Right cardiac atrium (tissue), 5 donors: ENCODE data around the gene KRTAP2-3. TPM values are rescaled to one million over a fixed set of nuclear protein-coding genes. Genes with fewer than 3 reads are reported as not detected.
"Not testable (repeated sequence)": the region's sequence is repeated elsewhere in the genome, so short reads cannot be mapped to it uniquely, and the experiment has no call there.

Experiments
- ATAC-seq, 2 donors: fragments of 200-7000 bp; cut with Tn5 transposase; one replicate each; pipeline versions ENCODE4 v1.8.0 to v1.9.1; 2020; ENCODE audit warnings: moderate library complexity in 2 of 2, mild to moderate bottlenecking in 1 of 2
- DNase-seq, 3 donors: peaks; one replicate each; pipeline ENCODE4 v3.0.0-alpha.2; 2020
- H3K27ac ChIP-seq: one replicate; pipeline ENCODE4 v1.5.1; 2013; ENCODE audit warnings: mild to moderate bottlenecking, low read length, control low read depth, moderate library complexity
- H3K27me3 ChIP-seq: one replicate; pipeline ENCODE4 v1.6.1; 2013; ENCODE audit not compliant: control insufficient read depth, insufficient read depth
- H3K4me1 ChIP-seq: one replicate; pipeline ENCODE4 v1.6.1; 2013; ENCODE audit warnings: low read length; ENCODE audit not compliant: control insufficient read depth, insufficient read depth
- H3K4me3 ChIP-seq: one replicate; pipeline ENCODE4 v1.5.1; 2013; ENCODE audit warnings: low read length, control low read depth
- H3K9me3 ChIP-seq: one replicate; pipeline ENCODE4 v1.6.1; 2013; ENCODE audit warnings: low read length; ENCODE audit not compliant: control insufficient read depth
- WGBS: extraction: QIAGEN DNeasy Blood & Tissue Kit; methylation state at CpG from one replicate; pipeline ENCODE4 v1.1.7; 2013; 5-methylcytosine and 5-hydroxymethylcytosine counted together
- intact Hi-C, 4 donors: fragments of 100-400 bp; cut with DNase I; formaldehyde crosslinking; loops; one replicate each; pipeline versions ENCODE4 v1.11.0 to v1.14.0; 2022 to 2023
- long read RNA-seq, 4 donors: library from polyadenylated mRNA; unstranded; transcript quantifications; one replicate each; pipeline ENCODE4 v2.0.0, GENCODE V29; 2020 to 2021
- polyA plus RNA-seq: library from polyadenylated mRNA; stranded (reverse); fragments of 200-250 nt; gene quantifications from one replicate; pipeline ENCODE4 v1.2.3, GENCODE V29; 2013
- total RNA-seq, 4 donors: library from RNA; stranded (reverse); fragmentation: NEBNext Ultra II Directional; extraction: Animal tissue kit (Norgen Biotek cat#: 25700); gene quantifications; one replicate each; pipeline ENCODE4 v1.2.1, GENCODE V29; 2021
- donor health status: healthy with polysubstance abuse.
- donor health status: DM: no; HTN: yes; CAD: no.
- donor health status: DM: no; HTN: no; CAD: no.
- donor health status: DM: no; HTN: yes; CAD: no; lungs with severe emphysema.
- donor health status: DM: yes; HTN: yes; CAD: no.

Gene KRTAP2-3, protein sequence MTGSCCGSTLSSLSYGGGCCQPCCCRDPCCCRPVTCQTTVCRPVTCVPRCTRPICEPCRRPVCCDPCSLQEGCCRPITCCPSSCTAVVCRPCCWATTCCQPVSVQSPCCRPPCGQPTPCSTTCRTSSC
- total RNA-seq (not detected), polyA plus RNA-seq (not detected)
- long read RNA-seq, donor 1, result 0 reads
- long read RNA-seq, donor 2, result 0 reads
- long read RNA-seq, donor 3, result 0 reads
- long read RNA-seq, donor 4, result 0 reads

DNA sequence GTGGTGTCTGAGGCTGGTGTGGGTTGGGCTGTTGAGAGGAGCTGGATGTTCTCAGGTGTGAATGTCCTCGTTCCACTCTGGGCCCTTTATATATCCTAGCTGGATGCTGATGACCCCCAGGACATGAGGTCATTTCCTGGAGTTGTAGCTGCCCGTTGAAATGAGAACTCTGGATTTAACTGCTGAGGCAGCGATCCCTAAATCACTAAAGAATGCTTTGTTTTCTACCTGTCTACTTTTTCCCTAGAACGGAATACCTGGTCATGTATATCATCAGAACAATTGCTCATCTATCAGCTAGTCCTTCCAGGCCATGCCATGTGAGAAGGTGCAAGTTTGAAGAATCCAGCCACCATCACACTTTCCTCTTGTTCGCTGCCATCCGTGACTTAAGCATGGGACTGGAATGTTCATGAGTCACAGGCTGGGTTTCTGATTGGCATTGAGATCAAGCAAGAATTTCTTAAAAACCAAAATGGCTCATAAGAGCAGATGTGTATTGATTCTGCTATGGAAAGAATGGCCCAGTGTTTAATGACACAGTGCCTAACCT, at the start of gene KRTAP2-3:
Gene KRTAP2-3, minus strand, starts transcription at position 63 of the 553 bp plus-strand sequence. CDS start 64 bp downstream, outside the sequence.
- 56% methylated on average over 6 of the region's 6 CpGs for WGBS
- Histone ChIP-seq H3K9me3 (no peaks in the 10 kb centered on the region), H3K27ac (no peak within 1 kb of the TSS), H3K27me3 (no peaks in the 10 kb centered on the region), H3K4me1 (no peaks in the 10 kb centered on the region), H3K4me3 (no peak within 1 kb of the TSS)
- no peak for DNase-seq
- intact Hi-C loops, result no loop called here
- no peak for ATAC-seq

DNA sequence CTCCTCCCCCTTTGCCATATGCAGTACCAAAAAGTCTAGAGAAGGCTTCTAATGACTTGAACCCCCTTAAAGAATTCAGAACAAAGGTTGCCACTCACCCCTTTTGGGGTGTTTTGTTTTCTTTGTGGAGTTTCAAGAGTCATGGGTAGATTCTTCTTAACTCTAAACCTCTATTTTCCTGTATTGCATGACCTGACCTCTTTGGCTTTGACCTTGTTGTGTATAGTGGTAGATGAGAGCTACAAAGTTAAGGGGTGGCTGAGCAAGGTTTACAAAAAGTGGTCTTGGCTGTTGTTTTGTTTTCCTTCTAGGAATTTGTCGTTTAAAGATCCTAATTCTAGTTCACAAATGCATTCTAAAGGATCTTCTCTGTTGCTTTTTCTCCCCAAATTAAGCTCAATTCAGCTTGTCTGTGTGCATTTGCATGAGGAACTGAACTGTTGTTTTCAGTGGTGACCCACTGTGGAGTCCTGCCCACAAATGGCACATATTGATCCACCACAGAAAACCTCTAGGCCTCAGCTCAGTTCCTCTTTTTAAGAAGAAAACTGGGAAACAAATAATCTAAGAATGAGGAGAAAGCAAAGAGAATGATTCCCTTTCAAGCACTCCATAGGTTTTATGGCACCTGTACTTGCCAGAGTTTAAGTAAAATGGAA, 48.9 kb upstream of the KRTAP2-3 start:
- intact Hi-C loops, H3K4me3 ChIP-seq, H3K9me3 ChIP-seq, DNase-seq, ATAC-seq, H3K27ac ChIP-seq, H3K4me1 ChIP-seq, H3K27me3 ChIP-seq: not testable (repeated sequence)
- 35% methylated on average over 1 of the region's 1 CpG for WGBS

DNA sequence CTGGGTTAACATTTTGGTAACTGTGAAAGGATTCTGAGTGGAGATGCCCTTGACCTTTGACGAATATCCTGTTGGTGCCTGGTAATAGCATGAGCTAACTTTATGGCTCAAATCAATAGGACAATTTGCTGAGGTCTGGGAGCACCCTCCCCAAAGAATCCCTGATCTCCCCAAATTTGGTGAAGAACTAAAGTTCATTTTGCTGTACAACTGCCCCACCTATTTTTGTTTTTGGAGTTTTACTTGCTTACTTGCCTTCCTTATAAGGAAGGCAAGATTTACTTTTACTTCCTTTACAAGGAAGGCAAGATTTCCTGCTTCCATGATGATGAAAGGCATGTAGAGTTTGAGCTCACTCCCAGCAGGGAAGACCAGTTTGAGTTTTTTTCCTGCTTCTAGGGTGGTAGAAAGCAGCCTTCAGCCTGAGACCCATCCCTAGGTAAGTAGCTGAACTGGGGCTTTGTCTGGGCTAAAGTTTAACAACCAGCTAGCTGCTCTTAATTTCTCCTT, 48.1 kb upstream of the KRTAP2-3 start:
- Histone ChIP-seq H3K4me1 (no peaks in the 10 kb centered on the region), H3K4me3 (no peak overlapping the region), H3K9me3 (no peaks in the 10 kb centered on the region), H3K27me3 (no peaks in the 10 kb centered on the region), H3K27ac (no peak overlapping the region)
- DNase-seq (no peak), ATAC-seq (no peak)
- intact Hi-C loops, result no loop called here
- WGBS, result 59% methylated on average over 1 of the region's 1 CpG

DNA sequence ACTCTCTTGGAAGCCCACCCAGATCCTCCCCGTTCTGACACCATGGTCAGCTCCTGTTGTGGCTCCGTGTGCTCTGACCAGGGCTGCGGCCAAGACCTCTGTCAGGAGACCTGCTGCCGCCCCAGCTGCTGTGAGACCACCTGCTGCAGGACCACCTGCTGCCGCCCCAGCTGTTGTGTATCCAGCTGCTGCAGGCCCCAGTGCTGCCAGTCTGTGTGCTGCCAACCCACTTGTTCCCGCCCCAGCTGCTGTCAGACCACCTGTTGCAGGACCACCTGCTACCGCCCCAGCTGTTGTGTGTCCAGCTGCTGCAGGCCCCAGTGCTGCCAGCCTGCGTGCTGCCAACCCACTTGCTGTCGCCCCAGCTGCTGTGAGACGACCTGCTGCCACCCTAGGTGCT, 45.4 kb upstream of the KRTAP2-3 start, which contains the start of gene KRTAP4-9:
Gene KRTAP4-9, plus strand, starts transcription at position 43 of the 400 bp plus-strand sequence. Its CDS starts 0 bp downstream, at position 43.
- 70% methylated on average over 10 of the region's 10 CpGs for WGBS
- ATAC-seq, H3K4me3 ChIP-seq, H3K27me3 ChIP-seq, H3K4me1 ChIP-seq, H3K9me3 ChIP-seq, DNase-seq, intact Hi-C loops, H3K27ac ChIP-seq: not testable (repeated sequence)

DNA sequence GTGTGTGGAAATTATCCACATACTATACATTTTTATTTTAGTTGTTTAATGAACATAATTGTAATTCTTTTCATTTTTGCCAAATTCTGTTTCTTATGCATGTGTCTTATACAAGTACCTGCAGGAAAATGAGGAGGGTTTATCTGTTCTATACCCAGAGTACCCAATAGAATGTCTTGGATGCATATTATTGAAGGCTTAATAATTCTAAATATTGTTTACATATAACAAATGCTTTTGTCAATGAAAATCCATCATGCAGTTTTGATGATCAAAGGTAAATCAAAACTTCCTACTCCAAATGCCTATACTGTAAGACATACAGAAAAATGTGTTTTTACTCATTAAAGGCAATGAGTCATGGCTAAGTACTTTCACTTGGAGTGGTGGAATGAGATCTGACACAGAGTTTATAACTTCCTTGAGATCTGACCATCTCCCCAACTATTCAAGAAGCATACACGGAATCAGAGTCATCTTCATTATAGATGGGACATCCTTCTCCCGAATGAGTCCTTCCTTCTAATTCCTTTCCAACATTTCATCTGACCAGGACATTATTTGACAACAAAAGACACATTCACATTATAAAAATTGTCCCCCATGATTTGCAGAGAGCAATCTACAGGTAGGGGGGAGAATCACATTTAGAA, 44.6 kb upstream of the KRTAP2-3 start:
- 67% methylated on average over 2 of the region's 2 CpGs for WGBS
- H3K27ac ChIP-seq, H3K27me3 ChIP-seq, ATAC-seq, intact Hi-C loops, H3K9me3 ChIP-seq, H3K4me1 ChIP-seq, DNase-seq, H3K4me3 ChIP-seq: not testable (repeated sequence)

DNA sequence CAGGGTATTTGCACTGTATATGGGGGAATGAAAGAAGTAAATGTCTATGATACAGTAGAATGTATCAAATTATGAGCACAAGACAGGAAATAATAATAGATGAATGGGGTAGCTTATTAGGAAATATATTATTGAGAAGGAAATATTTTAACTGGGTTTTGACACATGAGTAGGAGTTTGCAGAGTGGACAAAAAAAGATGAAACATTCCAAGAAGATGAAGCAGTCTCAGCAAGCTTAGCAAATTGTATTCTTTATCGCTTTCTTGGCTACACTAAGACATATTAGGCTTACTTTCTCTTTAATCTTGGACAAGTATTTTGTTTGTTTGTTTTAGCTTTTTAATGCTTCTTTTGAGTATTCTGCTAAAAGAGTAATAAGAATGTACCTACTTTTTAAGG, 44.0 kb upstream of the KRTAP2-3 start:
- ATAC-seq, result no peak
- intact Hi-C loops, result no loop called here
- H3K9me3 ChIP-seq, result no peaks in the 10 kb centered on the region

DNA sequence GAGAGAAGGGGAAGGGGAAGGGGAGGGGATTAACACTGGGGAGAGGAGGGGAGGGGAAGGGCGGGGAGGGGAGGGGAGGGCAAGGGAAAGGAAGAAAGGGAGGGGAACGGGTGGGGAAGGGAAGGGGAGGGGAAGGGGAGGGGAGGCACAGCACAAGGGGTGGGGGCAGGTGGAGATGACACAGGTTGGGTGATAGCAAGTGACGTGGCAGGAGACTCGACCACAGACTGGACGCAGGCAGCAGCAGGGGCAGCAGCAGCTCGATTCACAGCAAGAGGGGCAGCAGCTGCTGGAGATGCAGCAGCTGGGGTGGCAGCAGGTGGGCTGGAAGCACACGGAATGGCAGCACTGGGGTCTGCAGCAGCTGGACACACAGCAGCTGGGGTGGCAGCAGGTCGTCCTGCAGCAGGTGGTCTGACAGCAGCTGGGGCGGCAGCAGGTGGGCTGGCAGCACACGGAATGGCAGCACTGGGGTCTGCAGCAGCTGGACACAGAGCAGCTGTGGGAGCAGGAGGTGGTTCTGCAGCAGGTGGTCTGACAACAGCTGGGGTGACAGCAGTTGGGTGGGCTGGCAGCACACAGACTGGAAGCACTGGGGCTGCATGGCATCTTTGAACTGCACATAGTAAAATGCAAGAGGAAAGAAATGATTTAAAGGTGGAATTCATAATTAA, 41.8 kb upstream of the KRTAP2-3 start, which contains the start of gene KRTAP4-16:
Gene KRTAP4-16, minus strand, starts transcription at position 624 of the 674 bp plus-strand sequence. Its CDS starts 0 bp downstream, at position 624.
- no peak within 1 kb of the TSS for H3K4me3 ChIP-seq
- no peaks in the 10 kb centered on the region for H3K9me3 ChIP-seq
- 45% methylated on average over 10 of the region's 10 CpGs for WGBS
- H3K27me3 ChIP-seq, result no peaks in the 10 kb centered on the region
- no peaks in the 10 kb centered on the region for H3K4me1 ChIP-seq
- DNase-seq, result no peak
- no peak for ATAC-seq
- no peak within 1 kb of the TSS for H3K27ac ChIP-seq
- intact Hi-C loops, result no loop called here

More for the DNA sequence above, 44.0 kb upstream of the KRTAP2-3 start:
- no peaks in the 10 kb centered on the region for H3K27me3 ChIP-seq
- H3K4me1 ChIP-seq, result no peaks in the 10 kb centered on the region
- no peak overlapping the region for H3K4me3 ChIP-seq
- DNase-seq, result no peak
- H3K27ac ChIP-seq, result no peak overlapping the region
- WGBS, result 91% methylated on average over 1 of the region's 1 CpG

DNA sequence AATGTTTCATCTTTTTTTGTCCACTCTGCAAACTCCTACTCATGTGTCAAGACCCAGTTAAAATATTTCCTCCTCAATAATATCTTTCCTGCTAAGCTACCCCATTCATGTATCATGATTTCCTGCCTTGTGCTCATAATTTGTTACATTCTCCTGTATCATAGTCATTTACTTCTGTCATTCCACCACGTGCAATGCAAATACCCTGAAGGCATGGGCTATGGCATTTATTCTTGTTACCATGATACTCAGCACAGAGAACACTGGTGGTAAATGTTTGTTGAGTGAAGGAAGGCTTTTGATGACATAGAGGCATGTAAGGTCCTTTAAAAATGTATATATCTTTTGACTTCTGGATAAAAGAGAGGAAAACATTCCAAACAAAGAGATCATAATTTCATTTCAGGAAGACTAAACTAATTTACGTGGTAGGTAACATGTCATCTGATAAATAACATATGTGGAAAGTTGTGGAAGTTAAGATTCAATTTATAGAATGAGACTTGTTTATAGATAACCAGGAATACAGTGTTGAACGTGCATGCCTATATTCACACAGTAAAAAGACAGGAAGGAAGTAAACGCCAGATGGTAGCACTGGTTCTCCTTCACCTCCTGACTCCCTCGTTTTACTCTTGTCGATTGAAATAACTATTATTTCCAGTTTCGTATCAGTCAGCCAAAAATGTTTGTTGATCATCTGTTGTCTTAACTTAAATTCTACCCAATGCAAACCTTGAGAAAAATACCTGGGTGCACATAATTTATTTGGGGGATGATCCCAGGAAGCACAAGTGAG, 40.0 kb upstream of the KRTAP2-3 start:
- intact Hi-C loops, H3K4me3 ChIP-seq, H3K27me3 ChIP-seq: not testable (repeated sequence)

DNA sequence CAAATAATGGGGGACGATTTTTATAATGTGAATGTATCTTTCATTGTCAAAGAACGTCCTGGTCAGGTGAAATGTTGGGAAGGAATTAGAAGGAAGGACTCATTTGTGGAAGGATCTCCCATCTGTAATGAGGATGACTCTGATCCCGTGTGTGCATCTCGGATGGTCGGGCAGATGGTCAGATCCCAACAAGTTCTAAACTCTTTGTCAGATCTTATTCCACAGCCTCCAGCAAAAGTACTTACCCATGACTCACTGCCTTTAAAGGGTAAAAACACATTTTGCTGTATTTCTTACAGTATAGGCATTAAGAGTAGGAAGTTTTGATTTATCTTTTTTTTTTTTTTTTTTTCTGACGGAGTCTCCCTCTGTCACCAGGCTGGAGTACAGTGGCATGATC, 38.6 kb upstream of the KRTAP2-3 start:
- H3K27ac ChIP-seq, result no peak overlapping the region
- H3K9me3 ChIP-seq, result no peaks in the 10 kb centered on the region
- no peak for ATAC-seq
- intact Hi-C loops, result no loop called here
- no peak for DNase-seq
- H3K27me3 ChIP-seq, result no peaks in the 10 kb centered on the region
- no peaks in the 10 kb centered on the region for H3K4me1 ChIP-seq
- no peak overlapping the region for H3K4me3 ChIP-seq
- 81% methylated on average over 6 of the region's 6 CpGs for WGBS

More for the DNA sequence above, 40.0 kb upstream of the KRTAP2-3 start:
- H3K27ac ChIP-seq, ATAC-seq, H3K4me1 ChIP-seq, H3K9me3 ChIP-seq, DNase-seq: not testable (repeated sequence)
- 48% methylated on average over 7 of the region's 7 CpGs for WGBS

DNA sequence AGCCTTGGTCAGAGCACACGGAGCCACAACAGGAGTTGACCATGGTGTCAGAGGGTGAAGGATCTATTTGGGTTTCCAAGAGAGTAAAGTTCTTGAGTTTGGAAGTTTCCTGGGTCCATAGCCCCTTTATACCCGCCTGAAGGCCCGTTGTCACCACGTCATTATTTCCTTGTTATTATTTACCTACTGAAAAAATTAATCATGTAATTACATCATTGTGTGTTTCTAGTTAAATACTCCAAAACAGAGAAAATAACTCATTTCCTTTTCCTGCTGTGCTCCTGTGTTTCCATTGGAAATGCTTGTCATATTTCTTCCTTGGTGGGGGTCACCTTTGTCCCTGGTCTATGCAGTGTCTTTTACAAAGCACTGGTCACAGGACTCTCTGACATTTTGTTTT, 38.1 kb upstream of the KRTAP2-3 start, which contains the start of gene KRTAP4-8:
Gene KRTAP4-8, minus strand, starts transcription at position 101 of the 400 bp plus-strand sequence. Its CDS starts 58 bp downstream, at position 43.
- Histone ChIP-seq H3K4me3 (no peak within 1 kb of the TSS), H3K9me3 (no peaks in the 10 kb centered on the region), H3K4me1 (no peaks in the 10 kb centered on the region), H3K27ac (no peak within 1 kb of the TSS), H3K27me3 (no peaks in the 10 kb centered on the region)
- 58% methylated on average over 4 of the region's 4 CpGs for WGBS
- ATAC-seq, result no peak
- no peak for DNase-seq
- intact Hi-C loops, result no loop called here
